Activated CD4-positive, alpha-beta T cell treated with anti-CD3 and anti-CD28 coated beads for 4 hours (primary cell): ENCODE data around the gene NHLRC1.

Source experiments
- DNase-seq, 2 donors: peaks; one replicate each; pipeline ENCODE4 v3.0.0-alpha.2; 2020

Gene NHLRC1

GRCh38 chr6:18080544-18080943 is 41.9 kb downstream of the NHLRC1 start:
- DNase-seq: no peak

- DNase-seq: no peak
Observed at GRCh38 chr6:18078866-18079265, 43.6 kb downstream of the NHLRC1 start.

- no peak for DNase-seq
Observed at GRCh38 chr6:18076231-18076630, 46.2 kb downstream of the NHLRC1 start.

GRCh38 chr6:18072841-18073240 is 49.6 kb downstream of the NHLRC1 start:
- DNase-seq: no peak

GRCh38 chr6:18070486-18070885 is 52.0 kb downstream of the NHLRC1 start:
- no peak for DNase-seq
